Panc1 (cell line): Measurements from ENCODE around the gene UGT1A10. TPM values are rescaled to one million over a fixed set of nuclear protein-coding genes. Genes with fewer than 3 reads are reported as not detected.

Experiments
- ATAC-seq: fragments of 200-7000 bp; cut with Tn5 transposase; 2 replicates; pipeline ENCODE4 v1.9.1; 2020; ENCODE audit warnings: mild to moderate bottlenecking, moderate library complexity
- BruUV-seq: library from RNA; stranded (reverse); fragments of 400-500 nt; replicated peaks from 2 replicates; lab custom pipeline; 2021; lab: Mats Ljungman, UMichigan
- CTCF ChIA-PET: fragments of 300-600 bp; sonication (Branson Sonifier 250); formaldehyde crosslinking; loops from one replicate; lab custom pipeline; 2022; ENCODE audit warnings: antibody characterized with exemption; lab: Charles Lee
- POLR2A ChIA-PET: fragments of 300-600 bp; sonication (Branson Sonifier 250); formaldehyde crosslinking; loops from one replicate; lab custom pipeline; 2022; ENCODE audit warnings: antibody characterized with exemption; lab: Charles Lee
- DNase-seq: peaks from one replicate; pipeline ENCODE4 v3.0.0-alpha.2; 2010; ENCODE audit warnings: low read depth, low spot score
- H3K27ac ChIP-seq: 2 replicates; pipeline ENCODE4 v1.5.1; 2011; ENCODE audit warnings: mild to moderate bottlenecking, low read length, inconsistent platforms
- H3K27me3 ChIP-seq: fragments of 200-500 bp; sonication (Bioruptor generic); 2 replicates; pipeline ENCODE4 v1.6.0; 2014; ENCODE audit warnings: low read length, inconsistent platforms; ENCODE audit not compliant: control insufficient read depth, insufficient read depth
- H3K36me3 ChIP-seq: fragments of 200-500 bp; sonication (Bioruptor generic); 2 replicates; pipeline ENCODE4 v1.5.1; 2014; ENCODE audit warnings: inconsistent platforms, mild to moderate bottlenecking, low read length, moderate library complexity; ENCODE audit not compliant: control insufficient read depth, insufficient read depth
- H3K4me1 ChIP-seq: 2 replicates; pipeline ENCODE4 v1.5.1; 2011; ENCODE audit warnings: inconsistent platforms, mild to moderate bottlenecking, low read length, moderate library complexity; ENCODE audit not compliant: control insufficient read depth, insufficient read depth
- H3K4me3 ChIP-seq, 2 experiments: 2 replicates each; pipeline ENCODE4 v1.5.1; 2011 to 2012; ENCODE audit warnings: low read depth in 2 of 2, low read length in 2 of 2, mild to moderate bottlenecking in 2 of 2, inconsistent platforms in 1 of 2, moderate library complexity in 1 of 2
- H3K9me3 ChIP-seq: fragments of 200-500 bp; sonication (Bioruptor generic); 2 replicates; pipeline ENCODE4 v1.5.1; 2014; ENCODE audit warnings: low read depth, mild to moderate bottlenecking, inconsistent platforms, low read length, moderate library complexity; ENCODE audit not compliant: control insufficient read depth, insufficient read depth
- CTCF ChIP-seq: fragments of 450-650 bp; IDR thresholded peaks from 2 replicates; pipeline ENCODE4 v1.5.1; 2017; ENCODE audit warnings: mild to moderate bottlenecking
- POLR2AphosphoS5 ChIP-seq: IDR thresholded peaks from 2 replicates; pipeline ENCODE4 v1.6.1; 2012; ENCODE audit warnings: mild to moderate bottlenecking, low read depth, low read length, moderate library complexity
- SIN3A ChIP-seq: IDR thresholded peaks from 2 replicates; pipeline ENCODE4 v1.6.1; 2012; ENCODE audit warnings: low read depth, mild to moderate bottlenecking, low read length, moderate library complexity, borderline replicate concordance; ENCODE audit not compliant: insufficient read depth
- TCF7L2 ChIP-seq: IDR thresholded peaks from 2 replicates; pipeline ENCODE4 v1.6.1; 2011; ENCODE audit warnings: mild to moderate bottlenecking, low read depth, low read length, inconsistent platforms
- in situ Hi-C: cut with HindIII; loops from 2 replicates; pipeline ENCODE4 v1.10.0; 2016; ENCODE audit warnings: low sequenced_read_pairs, low pct_unique_long_range_greater_than_20kb
- intact Hi-C: fragments of 100-400 bp; cut with micrococcal nuclease; formaldehyde crosslinking; loops from one replicate; pipeline ENCODE4 v1.10.0; 2022; ENCODE audit not compliant: unreplicated experiment
- total RNA-seq: library from RNA; stranded (reverse); gene quantifications from one replicate; pipeline ENCODE4 v1.2.1, GENCODE V29; 2021; ENCODE audit not compliant: unreplicated experiment
- TF ChIP-seq, protein P1 (sequence below), 2 experiments: IDR thresholded peaks; 2 replicates each; pipeline ENCODE4 v1.6.1; 2011 to 2012; ENCODE audit warnings: low read depth in 2 of 2, control low read depth in 1 of 2, low read length in 1 of 2, mild to moderate bottlenecking in 1 of 2, moderate library complexity in 1 of 2; ENCODE audit not compliant: insufficient read depth in 1 of 2

Gene UGT1A10
- total RNA-seq, 1 experiment from 2014 or later, result not detected

- Histone ChIP-seq H3K4me1 (no peaks in the 10 kb centered on the region), H3K27me3 (no peaks in the 10 kb centered on the region), H3K36me3 (no peaks in the 10 kb centered on the region), H3K4me3 (no peak overlapping the region), H3K27ac (no peak overlapping the region), H3K9me3 (no peaks in the 10 kb centered on the region)
- DNase-seq (no peak), ATAC-seq (no peak)
- in situ Hi-C loops (no loop called here), intact Hi-C loops (no loop called here)
- no TSS peak for BruUV-seq
- CTCF ChIA-PET, result no interaction called here
- POLR2A ChIA-PET, result no interaction called here
- TF ChIP-seq POLR2AphosphoS5, result no peak
- TF ChIP-seq TCF7L2, result no peak
- TF ChIP-seq CTCF, result no peak
- TF ChIP-seq, protein P1, sequence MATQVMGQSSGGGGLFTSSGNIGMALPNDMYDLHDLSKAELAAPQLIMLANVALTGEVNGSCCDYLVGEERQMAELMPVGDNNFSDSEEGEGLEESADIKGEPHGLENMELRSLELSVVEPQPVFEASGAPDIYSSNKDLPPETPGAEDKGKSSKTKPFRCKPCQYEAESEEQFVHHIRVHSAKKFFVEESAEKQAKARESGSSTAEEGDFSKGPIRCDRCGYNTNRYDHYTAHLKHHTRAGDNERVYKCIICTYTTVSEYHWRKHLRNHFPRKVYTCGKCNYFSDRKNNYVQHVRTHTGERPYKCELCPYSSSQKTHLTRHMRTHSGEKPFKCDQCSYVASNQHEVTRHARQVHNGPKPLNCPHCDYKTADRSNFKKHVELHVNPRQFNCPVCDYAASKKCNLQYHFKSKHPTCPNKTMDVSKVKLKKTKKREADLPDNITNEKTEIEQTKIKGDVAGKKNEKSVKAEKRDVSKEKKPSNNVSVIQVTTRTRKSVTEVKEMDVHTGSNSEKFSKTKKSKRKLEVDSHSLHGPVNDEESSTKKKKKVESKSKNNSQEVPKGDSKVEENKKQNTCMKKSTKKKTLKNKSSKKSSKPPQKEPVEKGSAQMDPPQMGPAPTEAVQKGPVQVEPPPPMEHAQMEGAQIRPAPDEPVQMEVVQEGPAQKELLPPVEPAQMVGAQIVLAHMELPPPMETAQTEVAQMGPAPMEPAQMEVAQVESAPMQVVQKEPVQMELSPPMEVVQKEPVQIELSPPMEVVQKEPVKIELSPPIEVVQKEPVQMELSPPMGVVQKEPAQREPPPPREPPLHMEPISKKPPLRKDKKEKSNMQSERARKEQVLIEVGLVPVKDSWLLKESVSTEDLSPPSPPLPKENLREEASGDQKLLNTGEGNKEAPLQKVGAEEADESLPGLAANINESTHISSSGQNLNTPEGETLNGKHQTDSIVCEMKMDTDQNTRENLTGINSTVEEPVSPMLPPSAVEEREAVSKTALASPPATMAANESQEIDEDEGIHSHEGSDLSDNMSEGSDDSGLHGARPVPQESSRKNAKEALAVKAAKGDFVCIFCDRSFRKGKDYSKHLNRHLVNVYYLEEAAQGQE (IDR thresholded peaks at IDR 0.05; ENCODE audit: insufficient read depth in 1 of 2, low read depth in 2 of 2, low read length in 1 of 2), result no peak
- no peak for TF ChIP-seq SIN3A
Observed at GRCh38 chr2:233674995-233675394, 38.7 kb downstream of the UGT1A10 start.

DNA sequence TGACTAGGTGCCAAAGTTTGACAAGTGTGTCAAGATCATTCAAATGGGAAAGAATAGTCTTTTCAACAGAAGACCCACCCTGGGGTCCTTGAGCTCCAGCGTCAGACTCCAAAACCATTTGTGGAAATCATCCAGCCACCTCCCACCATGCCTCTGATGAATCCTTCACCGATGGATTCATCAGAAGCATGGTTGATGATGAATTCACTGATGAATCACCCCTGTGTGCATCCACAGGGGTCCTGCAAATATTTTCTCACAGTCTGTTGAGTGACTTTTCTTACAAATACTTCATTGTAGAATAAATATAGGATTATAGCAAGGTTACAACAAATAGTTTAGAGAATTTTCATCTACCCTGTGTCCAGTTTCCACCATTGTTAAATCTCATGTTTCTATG, 39.8 kb downstream of the UGT1A10 start:
- ATAC-seq (no peak), DNase-seq (no peak)
- TF ChIP-seq CTCF (no peak), SIN3A (no peak), TCF7L2 (no peak), POLR2AphosphoS5 (no peak)
- TF ChIP-seq, protein P1 (IDR thresholded peaks at IDR 0.05; ENCODE audit: insufficient read depth in 1 of 2, low read depth in 2 of 2, low read length in 1 of 2), result no peak
- no peak overlapping the region for H3K4me3 ChIP-seq
- no TSS peak for BruUV-seq
- intact Hi-C loops, result no loop called here
- in situ Hi-C loops, result no loop called here
- H3K9me3 ChIP-seq, result no peaks in the 10 kb centered on the region
- no peaks in the 10 kb centered on the region for H3K36me3 ChIP-seq
- CTCF ChIA-PET, result no interaction called here
- no peaks in the 10 kb centered on the region for H3K27me3 ChIP-seq
- H3K4me1 ChIP-seq, result no peaks in the 10 kb centered on the region
- H3K27ac ChIP-seq, result no peak overlapping the region
- POLR2A ChIA-PET, result no interaction called here
